ENCODE data around the gene CMTM4. TPM values are rescaled to one million over a fixed set of nuclear protein-coding genes. Genes with fewer than 3 reads are reported as not detected.
A peak's percentile ranks its signal among the peaks of the same experiment; 100 is the strongest.
"Not testable (repeated sequence)": the region's sequence is repeated elsewhere in the genome, so short reads cannot be mapped to it uniquely, and the experiment has no call there.

CMTM4 gene
- total and polyA plus RNA-seq, 9 donors, result 7.5 to 15.5 (median 10.0) TPM

DNA sequence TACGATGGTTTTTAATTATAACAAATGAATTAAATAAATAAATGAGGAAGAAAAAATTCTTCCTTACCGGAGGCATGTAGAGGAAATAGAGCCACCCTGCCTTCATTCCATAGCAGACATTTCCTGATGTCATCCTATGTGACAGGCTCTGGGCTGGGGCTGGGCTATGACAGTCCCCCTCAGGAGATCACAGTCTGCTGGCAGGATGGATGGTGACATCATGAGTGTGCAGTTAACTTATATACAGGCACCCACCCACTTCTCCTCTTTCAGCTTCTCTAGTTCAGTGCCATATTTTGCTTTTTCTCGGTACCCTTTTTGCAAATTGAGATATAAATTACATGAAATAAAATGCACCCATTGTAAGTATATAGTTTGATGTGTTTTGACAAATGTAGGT is 98.4 kb downstream of the CMTM4 start:
- Histone ChIP-seq H3K27ac (ENCODE audit: low read length) (no peak overlapping the region), H3K9me3 (replicated peaks; ENCODE audit: control insufficient read depth, low read depth, low read length) (no peaks in the 10 kb centered on the region), H3K4me3 (ENCODE audit: low read length) (no peak overlapping the region), H3K36me3 (ENCODE audit: control insufficient read depth, insufficient read depth, low read length) (no peaks in the 10 kb centered on the region), H3K4me1 (ENCODE audit: control insufficient read depth, insufficient read depth, low read length) (no peaks in the 10 kb centered on the region), H3K27me3 (ENCODE audit: control insufficient read depth, insufficient read depth, low read length) (no peaks in the 10 kb centered on the region)
- no CpG with 5 or more reads among the region's 3 CpGs for WGBS (ENCODE audit: insufficient coverage)
- DNase-seq, result no peak

DNA sequence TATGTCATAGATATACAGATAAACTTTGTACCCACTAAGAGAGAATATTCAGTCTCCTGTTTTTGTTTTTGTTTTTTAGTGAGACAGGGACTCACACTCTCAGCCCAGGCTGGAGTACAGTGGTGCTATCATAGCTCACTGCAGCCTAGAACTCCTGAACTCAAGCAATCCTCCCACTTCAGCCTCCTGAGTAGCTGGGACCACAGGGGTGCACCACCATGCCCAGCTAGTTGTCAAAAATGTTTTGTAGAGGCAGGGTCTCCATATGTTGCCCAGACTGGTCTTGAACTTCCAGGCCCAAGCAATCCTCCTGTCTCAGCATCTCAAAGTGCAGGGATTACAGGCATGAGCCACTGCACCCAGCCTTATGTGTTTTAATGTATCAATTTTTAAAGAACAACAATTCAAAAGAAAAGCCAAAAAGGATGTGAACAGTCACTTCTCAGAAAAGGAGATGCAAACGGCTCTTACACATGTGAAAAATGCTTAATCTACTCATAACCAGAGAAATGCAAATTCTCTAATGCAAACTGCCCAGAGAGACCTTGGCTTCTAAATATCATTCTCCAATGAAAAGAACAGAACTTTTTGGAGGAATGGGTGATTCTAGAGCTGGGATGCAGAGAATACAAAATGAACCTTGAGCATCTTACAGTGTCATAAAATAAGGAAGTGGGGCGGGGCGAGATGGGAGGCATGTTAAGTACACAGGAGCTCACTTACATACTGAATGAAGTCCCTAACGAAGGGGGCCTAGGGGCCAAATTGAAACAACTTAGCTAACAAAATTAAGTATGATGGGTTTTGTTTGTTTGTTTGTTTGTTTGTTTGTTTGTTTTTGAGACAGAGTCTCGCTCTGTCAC is 99.3 kb downstream of the CMTM4 start:
- H3K4me1 ChIP-seq (ENCODE audit: control insufficient read depth, insufficient read depth, low read length), result no peaks in the 10 kb centered on the region
- no peaks in the 10 kb centered on the region for H3K9me3 ChIP-seq (replicated peaks; ENCODE audit: control insufficient read depth, low read depth, low read length)
- H3K27me3 ChIP-seq (ENCODE audit: control insufficient read depth, insufficient read depth, low read length), result no peaks in the 10 kb centered on the region
- H3K4me3 ChIP-seq (ENCODE audit: low read length), result no peak overlapping the region
- H3K27ac ChIP-seq (ENCODE audit: low read length), result no peak overlapping the region
- WGBS (ENCODE audit: insufficient coverage), result 83% methylated on average over 2 of the region's 5 CpGs
- DNase-seq, result no peak
- no peaks in the 10 kb centered on the region for H3K36me3 ChIP-seq (ENCODE audit: control insufficient read depth, insufficient read depth, low read length)

DNA sequence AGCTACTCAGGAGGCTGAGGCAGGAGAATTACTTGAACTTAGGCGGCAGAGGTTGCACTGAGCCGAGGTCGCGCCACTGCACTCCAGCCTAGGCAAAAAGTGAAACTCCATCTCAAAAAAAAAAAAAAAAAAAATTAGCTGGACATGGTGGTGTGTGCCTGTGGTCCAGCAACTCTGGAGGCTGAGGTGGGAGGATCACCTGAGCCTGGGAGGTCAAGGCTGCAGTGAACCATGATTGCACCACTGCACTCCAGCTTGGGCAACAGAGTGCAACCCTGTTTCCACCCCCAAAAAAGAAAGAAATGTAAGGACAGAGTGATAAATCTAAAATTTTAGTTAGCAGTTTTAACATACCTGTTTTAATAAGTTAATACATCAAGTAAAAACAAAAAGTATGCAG is 100.0 kb downstream of the CMTM4 start:
- not testable (repeated sequence) for H3K36me3 ChIP-seq (ENCODE audit: control insufficient read depth, insufficient read depth, low read length); H3K9me3 ChIP-seq (replicated peaks; ENCODE audit: control insufficient read depth, low read depth, low read length); H3K4me3 ChIP-seq (ENCODE audit: low read length); H3K4me1 ChIP-seq (ENCODE audit: control insufficient read depth, insufficient read depth, low read length); H3K27ac ChIP-seq (ENCODE audit: low read length); DNase-seq; H3K27me3 ChIP-seq (ENCODE audit: control insufficient read depth, insufficient read depth, low read length)
- no CpG with 5 or more reads among the region's 4 CpGs for WGBS (ENCODE audit: insufficient coverage)

DNA sequence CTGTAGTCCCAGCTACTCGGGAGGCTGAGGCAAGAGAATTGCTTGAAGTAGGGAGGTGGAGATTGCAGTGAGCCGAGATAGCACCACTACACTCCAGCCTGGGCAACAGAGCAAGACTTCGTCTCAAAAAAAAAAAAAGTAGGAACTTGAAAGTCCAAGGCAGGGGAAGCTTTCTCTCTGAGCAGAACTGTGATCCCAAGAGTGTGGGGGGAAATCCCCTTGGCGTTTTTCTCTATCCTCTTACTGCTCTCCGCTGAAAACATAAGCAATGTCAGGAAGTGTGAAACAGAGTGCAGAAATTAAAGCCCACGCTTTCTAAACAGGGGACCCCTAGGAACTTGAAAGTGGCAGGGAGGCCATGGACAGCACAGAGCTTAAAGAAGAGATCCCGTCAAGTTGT is 101.8 kb downstream of the CMTM4 start:
- no peak for DNase-seq
- Histone ChIP-seq H3K27me3 (ENCODE audit: control insufficient read depth, insufficient read depth, low read length) (no peaks in the 10 kb centered on the region), H3K9me3 (replicated peaks; ENCODE audit: control insufficient read depth, low read depth, low read length) (no peaks in the 10 kb centered on the region), H3K27ac (ENCODE audit: low read length) (no peak overlapping the region), H3K4me1 (ENCODE audit: control insufficient read depth, insufficient read depth, low read length) (no peaks in the 10 kb centered on the region), H3K36me3 (ENCODE audit: control insufficient read depth, insufficient read depth, low read length) (no peaks in the 10 kb centered on the region), H3K4me3 (ENCODE audit: low read length) (no peak overlapping the region)
- 67% methylated on average over 2 of the region's 7 CpGs for WGBS (ENCODE audit: insufficient coverage)

DNA sequence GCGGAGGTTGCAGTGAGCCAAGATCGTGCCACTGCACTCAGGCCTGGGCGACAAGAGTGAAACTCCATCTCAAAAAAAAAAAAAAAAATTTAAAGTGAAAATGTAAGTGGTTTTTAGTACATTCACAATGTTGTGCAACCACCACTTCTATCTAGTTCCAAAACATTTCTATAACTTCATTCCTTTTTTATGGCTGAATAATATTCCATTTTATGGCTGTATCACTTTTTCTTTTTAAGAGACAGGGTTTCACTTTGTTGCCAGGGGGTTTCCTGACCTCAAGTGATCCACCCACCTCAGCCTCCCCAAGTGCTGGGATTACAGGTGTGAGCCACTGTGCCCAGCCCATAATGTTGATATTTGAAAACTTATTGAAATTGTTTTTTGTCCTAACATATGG is 103.7 kb downstream of the CMTM4 start:
- H3K27ac ChIP-seq (ENCODE audit: low read length), result no peak overlapping the region
- no CpG with 5 or more reads among the region's 3 CpGs for WGBS (ENCODE audit: insufficient coverage)
- no peaks in the 10 kb centered on the region for H3K27me3 ChIP-seq (ENCODE audit: control insufficient read depth, insufficient read depth, low read length)
- no peaks in the 10 kb centered on the region for H3K9me3 ChIP-seq (replicated peaks; ENCODE audit: control insufficient read depth, low read depth, low read length)
- peaks cover 2% of the 10 kb centered on the region for H3K4me1 ChIP-seq (ENCODE audit: control insufficient read depth, insufficient read depth, low read length)
- no peak overlapping the region for H3K4me3 ChIP-seq (ENCODE audit: low read length)
- no peaks in the 10 kb centered on the region for H3K36me3 ChIP-seq (ENCODE audit: control insufficient read depth, insufficient read depth, low read length)
- DNase-seq, result no peak

DNA sequence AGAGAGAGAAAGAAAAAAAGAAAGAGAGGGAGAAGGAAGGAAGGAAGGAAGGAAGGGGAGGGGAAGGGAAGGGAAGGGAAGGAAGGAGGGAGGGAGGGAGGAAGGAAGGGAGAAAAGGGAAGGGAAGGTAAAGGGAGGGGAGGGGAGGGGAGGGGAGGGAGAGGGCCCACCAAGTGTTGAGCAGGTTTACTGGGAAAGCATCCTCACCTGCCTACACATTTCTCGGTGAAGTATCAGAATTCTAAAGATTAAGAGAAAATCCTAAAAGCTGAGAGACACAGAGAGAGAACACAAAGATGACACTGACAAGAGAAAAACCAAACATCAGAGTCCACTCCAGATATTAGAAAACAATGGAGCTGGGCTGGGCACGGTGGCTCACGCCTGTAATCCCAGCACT is 104.3 kb downstream of the CMTM4 start:
- H3K4me3 ChIP-seq (ENCODE audit: low read length), result no peak overlapping the region
- peaks cover 7% of the 10 kb centered on the region for H3K4me1 ChIP-seq (ENCODE audit: control insufficient read depth, insufficient read depth, low read length)
- no peak for DNase-seq
- no peaks in the 10 kb centered on the region for H3K36me3 ChIP-seq (ENCODE audit: control insufficient read depth, insufficient read depth, low read length)
- WGBS (ENCODE audit: insufficient coverage), result 92% methylated on average over 2 of the region's 3 CpGs
- no peak overlapping the region for H3K27ac ChIP-seq (ENCODE audit: low read length)
- no peaks in the 10 kb centered on the region for H3K27me3 ChIP-seq (ENCODE audit: control insufficient read depth, insufficient read depth, low read length)
- no peaks in the 10 kb centered on the region for H3K9me3 ChIP-seq (replicated peaks; ENCODE audit: control insufficient read depth, low read depth, low read length)

DNA sequence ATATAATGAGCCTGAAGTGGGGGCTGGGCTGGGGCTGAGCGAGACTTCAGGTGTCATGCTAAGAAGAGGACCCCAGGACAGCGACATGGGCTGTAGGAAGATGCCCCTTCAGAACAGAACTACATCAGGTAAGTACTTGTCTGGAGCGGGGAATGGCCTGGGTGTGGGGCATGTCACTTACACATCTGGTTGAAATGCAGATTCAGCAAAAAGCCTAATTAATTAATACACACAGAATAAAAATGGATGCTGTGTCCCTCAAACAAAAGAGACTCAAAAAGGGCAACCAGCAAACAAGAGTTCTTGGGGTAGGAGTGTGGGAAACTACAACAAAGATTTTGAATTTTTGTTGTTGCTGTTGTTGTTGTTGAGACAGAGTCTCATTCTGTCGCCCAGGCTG is 105.5 kb downstream of the CMTM4 start:
- no peak for DNase-seq

DNA sequence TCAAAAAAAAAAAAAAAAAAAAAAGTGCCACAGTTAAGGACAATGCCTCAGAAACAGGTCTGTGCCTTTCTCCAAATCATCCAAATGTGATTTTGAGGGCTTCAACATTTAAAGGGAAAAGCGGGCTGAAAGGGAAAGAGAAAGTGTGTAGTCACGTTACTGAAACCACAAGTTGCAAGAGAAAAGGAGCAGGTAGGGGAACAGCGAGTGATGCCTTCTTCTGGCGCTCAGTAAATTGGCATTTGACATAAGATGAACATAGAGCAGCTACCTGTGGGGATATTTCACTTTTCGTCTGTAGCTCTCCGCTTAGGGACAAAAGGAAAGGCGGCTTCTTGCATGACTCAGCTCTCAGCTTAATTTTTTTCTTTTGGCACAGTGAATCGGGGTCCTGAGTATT is 106.2 kb downstream of the CMTM4 start:
- no peak for DNase-seq
- H3K27ac ChIP-seq (ENCODE audit: low read length), result no peak overlapping the region
- H3K36me3 ChIP-seq (ENCODE audit: control insufficient read depth, insufficient read depth, low read length), result no peaks in the 10 kb centered on the region
- no peak overlapping the region for H3K4me3 ChIP-seq (ENCODE audit: low read length)
- H3K4me1 ChIP-seq (ENCODE audit: control insufficient read depth, insufficient read depth, low read length), result peaks cover 22% of the 10 kb centered on the region
- no peaks in the 10 kb centered on the region for H3K27me3 ChIP-seq (ENCODE audit: control insufficient read depth, insufficient read depth, low read length)
- H3K9me3 ChIP-seq (replicated peaks; ENCODE audit: control insufficient read depth, low read depth, low read length), result no peaks in the 10 kb centered on the region
- 82% methylated on average over 5 of the region's 8 CpGs for WGBS (ENCODE audit: insufficient coverage)

More for the DNA sequence above, 105.5 kb downstream of the CMTM4 start:
- Histone ChIP-seq H3K27ac (ENCODE audit: low read length) (no peak overlapping the region), H3K36me3 (ENCODE audit: control insufficient read depth, insufficient read depth, low read length) (no peaks in the 10 kb centered on the region), H3K4me3 (ENCODE audit: low read length) (no peak overlapping the region), H3K27me3 (ENCODE audit: control insufficient read depth, insufficient read depth, low read length) (no peaks in the 10 kb centered on the region), H3K4me1 (ENCODE audit: control insufficient read depth, insufficient read depth, low read length) (peaks cover 16% of the 10 kb centered on the region), H3K9me3 (replicated peaks; ENCODE audit: control insufficient read depth, low read depth, low read length) (no peaks in the 10 kb centered on the region)
- WGBS (ENCODE audit: insufficient coverage), result 83% methylated on average over 3 of the region's 4 CpGs

DNA sequence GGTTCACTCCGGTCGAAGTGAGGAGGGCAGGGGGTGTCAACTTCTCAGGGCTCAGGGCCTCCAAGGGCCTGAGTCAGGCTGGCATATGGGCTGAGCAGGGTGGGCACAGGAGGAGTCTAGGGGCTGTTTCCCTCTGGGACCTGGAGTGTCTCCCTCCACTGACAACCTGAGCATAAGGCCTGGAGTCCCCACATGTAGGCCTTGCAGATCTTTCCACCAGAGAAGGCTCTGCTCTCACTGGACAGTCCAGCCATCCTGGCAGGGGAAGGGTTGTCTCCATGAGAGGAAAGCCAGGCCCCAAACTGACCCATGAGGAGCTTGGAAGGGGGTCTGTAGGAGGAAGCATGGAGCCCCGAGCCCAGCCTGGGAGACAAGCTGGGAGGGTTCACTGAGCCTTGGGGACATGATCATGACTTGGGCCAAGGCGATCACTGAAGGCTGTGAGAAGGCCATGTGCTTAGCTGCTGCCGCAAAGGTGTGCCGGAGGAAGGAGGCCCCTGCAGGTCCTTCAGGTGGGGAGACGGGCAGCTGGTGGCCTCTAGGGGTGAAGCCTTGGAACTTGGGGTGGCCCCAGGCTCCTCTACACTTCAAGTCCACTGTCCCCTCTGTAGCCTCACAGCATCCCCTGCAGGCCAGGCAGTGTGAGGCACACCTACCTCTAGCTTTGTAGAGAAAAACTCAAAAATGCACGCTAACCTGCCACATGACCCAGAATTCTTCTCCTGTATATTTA is 107.4 kb downstream of the CMTM4 start:
- no peaks in the 10 kb centered on the region for H3K27me3 ChIP-seq (ENCODE audit: control insufficient read depth, insufficient read depth, low read length)
- H3K9me3 ChIP-seq (replicated peaks; ENCODE audit: control insufficient read depth, low read depth, low read length), result no peaks in the 10 kb centered on the region
- no peaks in the 10 kb centered on the region for H3K36me3 ChIP-seq (ENCODE audit: control insufficient read depth, insufficient read depth, low read length)
- peaks cover 22% of the 10 kb centered on the region for H3K4me1 ChIP-seq (ENCODE audit: control insufficient read depth, insufficient read depth, low read length)
- no peak overlapping the region for H3K4me3 ChIP-seq (ENCODE audit: low read length)
- WGBS (ENCODE audit: insufficient coverage), result 92% methylated on average over 4 of the region's 8 CpGs
- DNase-seq, result peak; percentile 43
- no peak overlapping the region for H3K27ac ChIP-seq (ENCODE audit: low read length)

DNA sequence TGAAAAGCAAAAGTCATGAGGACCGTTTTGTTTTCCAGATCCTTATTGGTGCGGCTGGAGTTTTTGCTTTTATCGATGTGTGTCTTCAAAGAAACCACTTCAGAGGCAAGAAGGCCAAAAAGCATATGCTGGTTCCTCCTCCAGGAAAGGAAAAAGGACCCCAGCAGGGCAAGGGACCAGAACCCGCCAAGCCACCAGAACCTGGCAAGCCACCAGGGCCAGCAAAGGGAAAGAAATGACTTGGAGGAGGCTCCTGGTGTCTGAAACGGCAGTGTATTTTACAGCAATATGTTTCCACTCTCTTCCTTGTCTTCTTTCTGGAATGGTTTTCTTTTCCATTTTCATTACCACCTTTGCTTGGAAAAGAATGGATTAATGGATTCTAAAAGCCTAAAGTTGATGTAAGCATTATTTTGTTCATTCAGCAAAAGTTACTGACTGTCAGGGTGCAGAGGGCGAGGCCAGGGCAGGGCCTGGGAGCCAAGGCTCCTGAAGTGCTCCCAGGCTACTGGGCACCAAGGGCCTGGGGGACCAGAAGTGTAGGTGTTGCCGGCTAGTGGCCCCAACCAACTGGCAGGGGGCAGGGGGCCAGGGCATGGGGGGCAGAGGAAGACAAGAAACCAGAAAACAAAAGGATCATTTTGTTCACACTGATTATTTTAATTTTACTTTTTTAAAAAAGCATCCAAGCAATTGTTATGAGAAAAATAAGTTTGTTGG is 108.5 kb downstream of the CMTM4 start:
- H3K27me3 ChIP-seq (ENCODE audit: control insufficient read depth, insufficient read depth, low read length), result no peaks in the 10 kb centered on the region
- WGBS (ENCODE audit: insufficient coverage), result 50% methylated on average over 4 of the region's 7 CpGs
- H3K4me3 ChIP-seq (ENCODE audit: low read length), result no peak overlapping the region
- no peaks in the 10 kb centered on the region for H3K9me3 ChIP-seq (replicated peaks; ENCODE audit: control insufficient read depth, low read depth, low read length)
- H3K36me3 ChIP-seq (ENCODE audit: control insufficient read depth, insufficient read depth, low read length), result no peaks in the 10 kb centered on the region
- no peak overlapping the region for H3K27ac ChIP-seq (ENCODE audit: low read length)
- H3K4me1 ChIP-seq (ENCODE audit: control insufficient read depth, insufficient read depth, low read length), result peaks cover 22% of the 10 kb centered on the region
- no peak for DNase-seq

All from muscle of leg (tissue), 11 donors.